ENCODE measurements around the gene FYB1. TPM values are rescaled to one million over a fixed set of nuclear protein-coding genes. Genes with fewer than 3 reads are reported as not detected.
A peak's percentile ranks its signal among the peaks of the same experiment; 100 is the strongest.

The FYB1 gene
- total and polyA plus RNA-seq, 2 of the 4 experiments (the other 2 are of a cell fraction), result not detected

DNA sequence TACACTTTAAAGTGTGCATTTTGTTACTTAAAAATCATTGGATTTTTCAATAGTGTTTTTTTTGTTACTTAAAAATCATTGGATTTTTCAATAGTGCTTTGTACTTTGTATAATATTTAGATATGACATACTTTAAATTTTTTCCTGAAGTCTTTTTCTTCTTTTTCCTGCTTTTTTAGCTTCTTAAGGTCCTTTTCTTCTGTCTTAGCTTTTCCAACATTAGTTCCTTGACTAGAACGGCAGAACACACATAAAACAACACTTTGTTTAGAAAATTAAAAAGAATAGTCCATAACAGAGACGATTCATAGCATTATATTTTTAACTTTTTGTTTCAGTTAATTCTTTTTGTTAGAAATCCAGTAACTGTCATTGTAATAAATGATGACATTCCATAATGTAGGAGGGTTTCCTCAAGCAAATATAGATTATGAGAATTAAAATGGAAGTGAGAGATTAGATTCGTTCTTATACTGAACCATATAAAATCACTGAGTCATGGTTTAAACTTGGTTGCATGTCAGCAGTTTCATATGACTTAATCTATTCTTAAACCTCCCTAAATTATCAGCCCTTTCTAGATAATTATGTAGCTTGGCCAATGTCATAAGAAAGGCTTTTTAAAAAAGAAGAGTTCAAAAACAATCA, 99.8 kb downstream of the FYB1 start:
- H2AFZ ChIP-seq (replicated peaks; ENCODE audit: low read length, poor library complexity), result no peak overlapping the region
- no peak overlapping the region for H4K8ac ChIP-seq (ENCODE audit: low read depth in 2 of 2, low read length in 2 of 2)
- POLR2A ChIA-PET (ENCODE audit: unreplicated experiment), result no interaction called here

More for the DNA sequence above, 99.8 kb downstream of the FYB1 start:
- H3K4me1 ChIP-seq (ENCODE audit: control insufficient read depth, insufficient read depth, low read length), result peaks cover 3% of the 10 kb centered on the region; the same call in 1 of the 2 replicates
- H3K9ac ChIP-seq (ENCODE audit: low read depth, low read length), result no peak overlapping the region
- peak overlapping the region; percentile 44; the same call in 1 of the 2 replicates for H3K18ac ChIP-seq (ENCODE audit: low read depth, low read length)
- H4K5ac ChIP-seq (ENCODE audit: low read depth, low read length), result no peak overlapping the region
- ATAC-seq (ENCODE audit: low read depth), result no peak
- in situ Hi-C loops (cut with MboI; ENCODE audit: low sequenced_read_pairs) (no loop called here), intact Hi-C loops (cut with micrococcal nuclease) (no loop called here), dilution Hi-C loops (cut with HindIII; ENCODE audit: low sequenced_read_pairs, unreplicated experiment) (no loop called here)
- TF ChIP-seq NFE2L2 (IDR thresholded peaks at IDR 0.05; ENCODE audit: low read depth, low read length) (peak; percentile 82), MAZ (IDR thresholded peaks at IDR 0.05; ENCODE audit: borderline replicate concordance, low read depth, low read length) (no peak), MAFK (IDR thresholded peaks at IDR 0.05; ENCODE audit: low read depth, low read length) (peak; percentile 50; the same call in 1 of the 2 replicates), POLR2A (IDR thresholded peaks at IDR 0.05; ENCODE audit: low read depth, low read length) (no peak), MXI1 (IDR thresholded peaks at IDR 0.05; ENCODE audit: borderline replicate concordance, low read depth, low read length) (no peak)
- TF ChIP-seq, protein P1, sequence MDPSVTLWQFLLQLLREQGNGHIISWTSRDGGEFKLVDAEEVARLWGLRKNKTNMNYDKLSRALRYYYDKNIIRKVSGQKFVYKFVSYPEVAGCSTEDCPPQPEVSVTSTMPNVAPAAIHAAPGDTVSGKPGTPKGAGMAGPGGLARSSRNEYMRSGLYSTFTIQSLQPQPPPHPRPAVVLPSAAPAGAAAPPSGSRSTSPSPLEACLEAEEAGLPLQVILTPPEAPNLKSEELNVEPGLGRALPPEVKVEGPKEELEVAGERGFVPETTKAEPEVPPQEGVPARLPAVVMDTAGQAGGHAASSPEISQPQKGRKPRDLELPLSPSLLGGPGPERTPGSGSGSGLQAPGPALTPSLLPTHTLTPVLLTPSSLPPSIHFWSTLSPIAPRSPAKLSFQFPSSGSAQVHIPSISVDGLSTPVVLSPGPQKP (IDR thresholded peaks at IDR 0.05; ENCODE audit: borderline replicate concordance, low read depth, low read length), result no peak
- H3K27me3 ChIP-seq (ENCODE audit: control insufficient read depth, insufficient read depth, low read length), result no peaks in the 10 kb centered on the region
- H3K9me3 ChIP-seq (ENCODE audit: control insufficient read depth, insufficient read depth, low read length), result no peaks in the 10 kb centered on the region
- H3K23ac ChIP-seq (ENCODE audit: low read depth, low read length), result no peak overlapping the region
- no peak overlapping the region for H2BK120ac ChIP-seq (ENCODE audit: low read depth, low read length)
- no peak overlapping the region for H3K4me3 ChIP-seq (ENCODE audit: insufficient read depth, low read depth, low read length)
- H4K91ac ChIP-seq (ENCODE audit: insufficient read depth, low read depth, low read length), result no peak overlapping the region
- no peak overlapping the region for H3K27ac ChIP-seq (ENCODE audit: insufficient read depth, low read length)
- H2BK20ac ChIP-seq (ENCODE audit: low read depth, low read length), result no peak overlapping the region
- H3K79me1 ChIP-seq (ENCODE audit: low read depth in 1 of 2, low read length in 2 of 2), result no peaks in the 10 kb centered on the region
- CTCF ChIA-PET, result no interaction called here
- H3K14ac ChIP-seq (replicated peaks; ENCODE audit: low read depth, low read length), result no peak overlapping the region
- no peaks in the 10 kb centered on the region for H3K9me1 ChIP-seq (ENCODE audit: insufficient read depth, low read length)
- no peak overlapping the region for H2AK9ac ChIP-seq (replicated peaks; ENCODE audit: low read depth, low read length, poor library complexity)
- DNase-seq, result no peak
- no peak overlapping the region for H2BK15ac ChIP-seq (ENCODE audit: low read depth, low read length)
- H3K4ac ChIP-seq (ENCODE audit: low read depth, low read length), result no peak overlapping the region
- WGBS, 2 experiments (ENCODE audit: extremely low coverage in 2 of 2, insufficient read length in 1 of 2), result no CpG with 5 or more reads among the region's 3 CpGs
- H2AK5ac ChIP-seq (ENCODE audit: low read depth, low read length), result no peak overlapping the region
- H4K20me1 ChIP-seq (ENCODE audit: insufficient read depth, low read length), result no peaks in the 10 kb centered on the region
- no TSS peak for BruUV-seq (replicated peaks)
- H3K36me3 ChIP-seq (ENCODE audit: control insufficient read depth, insufficient read depth, low read length), result no peaks in the 10 kb centered on the region
- no peak overlapping the region for H3K4me2 ChIP-seq (ENCODE audit: low read depth, low read length)
- H2BK5ac ChIP-seq (ENCODE audit: low read depth, low read length, poor library complexity, severe bottlenecking), result no peak overlapping the region
- H3K56ac ChIP-seq (ENCODE audit: extremely low read depth, insufficient read depth, low read length), result no peak overlapping the region
